ENCODE measurements around the gene EYA4. TPM values are rescaled to one million over a fixed set of nuclear protein-coding genes. Genes with fewer than 3 reads are reported as not detected.

The EYA4 gene
- total RNA-seq, 1 donor from 2014 or later, result 8.1 TPM

DNA sequence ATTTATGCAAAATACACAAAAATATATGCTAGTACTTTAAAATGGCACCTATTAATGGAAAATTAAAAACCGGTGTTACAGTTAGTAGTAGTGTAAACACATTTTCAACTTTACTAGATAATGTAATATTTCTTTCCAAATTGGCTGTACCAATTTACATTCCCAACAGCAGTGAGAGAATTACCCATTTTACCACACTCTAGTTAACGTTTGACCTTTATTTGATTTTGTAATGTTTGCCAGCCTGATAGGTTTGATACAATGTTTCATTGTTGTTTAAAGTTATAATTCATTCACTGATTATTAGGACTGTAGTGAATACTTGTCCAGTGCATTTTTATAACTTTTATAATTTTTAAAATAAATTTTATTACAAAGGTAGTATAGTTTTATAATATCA lies 182.1 kb downstream of the EYA4 start:
- Mint-ChIP-seq H3K36me3 (ENCODE audit: low read depth, unreplicated experiment) (no peaks in the 10 kb centered on the region), H3K9me3 (ENCODE audit: unreplicated experiment) (no peaks in the 10 kb centered on the region), H3K27me3 (ENCODE audit: unreplicated experiment) (no peaks in the 10 kb centered on the region), H3K4me1 (ENCODE audit: unreplicated experiment) (peaks cover 3% of the 10 kb centered on the region), H3K27ac (ENCODE audit: unreplicated experiment) (no peak overlapping the region), H3K4me3 (ENCODE audit: unreplicated experiment) (no peak overlapping the region)
- no peak for DNase-seq (ENCODE audit: low spot score)
- TF ChIP-seq, protein P1, sequence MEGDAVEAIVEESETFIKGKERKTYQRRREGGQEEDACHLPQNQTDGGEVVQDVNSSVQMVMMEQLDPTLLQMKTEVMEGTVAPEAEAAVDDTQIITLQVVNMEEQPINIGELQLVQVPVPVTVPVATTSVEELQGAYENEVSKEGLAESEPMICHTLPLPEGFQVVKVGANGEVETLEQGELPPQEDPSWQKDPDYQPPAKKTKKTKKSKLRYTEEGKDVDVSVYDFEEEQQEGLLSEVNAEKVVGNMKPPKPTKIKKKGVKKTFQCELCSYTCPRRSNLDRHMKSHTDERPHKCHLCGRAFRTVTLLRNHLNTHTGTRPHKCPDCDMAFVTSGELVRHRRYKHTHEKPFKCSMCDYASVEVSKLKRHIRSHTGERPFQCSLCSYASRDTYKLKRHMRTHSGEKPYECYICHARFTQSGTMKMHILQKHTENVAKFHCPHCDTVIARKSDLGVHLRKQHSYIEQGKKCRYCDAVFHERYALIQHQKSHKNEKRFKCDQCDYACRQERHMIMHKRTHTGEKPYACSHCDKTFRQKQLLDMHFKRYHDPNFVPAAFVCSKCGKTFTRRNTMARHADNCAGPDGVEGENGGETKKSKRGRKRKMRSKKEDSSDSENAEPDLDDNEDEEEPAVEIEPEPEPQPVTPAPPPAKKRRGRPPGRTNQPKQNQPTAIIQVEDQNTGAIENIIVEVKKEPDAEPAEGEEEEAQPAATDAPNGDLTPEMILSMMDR (IDR thresholded peaks at IDR 0.05; ENCODE audit: unreplicated experiment), result no peak

DNA sequence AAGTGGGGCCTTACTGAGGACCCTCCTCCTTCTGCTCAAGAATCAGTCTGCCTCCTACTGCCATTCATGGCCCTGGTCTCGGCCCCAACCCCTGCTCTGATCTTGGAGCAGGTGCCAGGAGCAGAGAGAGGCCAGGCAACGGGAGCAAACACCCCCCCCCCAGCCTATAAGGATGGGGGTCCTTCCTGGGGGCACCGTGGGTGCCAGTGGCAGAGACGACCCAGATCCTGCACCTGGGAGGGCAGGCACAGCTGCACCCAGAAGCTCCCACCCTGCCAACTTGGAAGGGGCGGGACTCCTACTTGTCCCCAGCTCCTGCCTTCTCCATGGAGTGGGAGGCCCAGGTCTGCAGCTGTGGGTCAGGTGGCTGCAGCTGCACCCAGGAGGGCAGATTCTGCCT lies 183.2 kb downstream of the EYA4 start:
- peaks cover 3% of the 10 kb centered on the region for H3K4me1 Mint-ChIP-seq (ENCODE audit: unreplicated experiment)
- no peak overlapping the region for H3K4me3 Mint-ChIP-seq (ENCODE audit: unreplicated experiment)
- H3K36me3 Mint-ChIP-seq (ENCODE audit: low read depth, unreplicated experiment), result no peaks in the 10 kb centered on the region
- no peak for DNase-seq (ENCODE audit: low spot score)
- H3K27ac Mint-ChIP-seq (ENCODE audit: unreplicated experiment), result no peak overlapping the region
- H3K27me3 Mint-ChIP-seq (ENCODE audit: unreplicated experiment), result peaks cover 3% of the 10 kb centered on the region
- no peaks in the 10 kb centered on the region for H3K9me3 Mint-ChIP-seq (ENCODE audit: unreplicated experiment)
- TF ChIP-seq, protein P1 (IDR thresholded peaks at IDR 0.05; ENCODE audit: unreplicated experiment), result no peak

DNA sequence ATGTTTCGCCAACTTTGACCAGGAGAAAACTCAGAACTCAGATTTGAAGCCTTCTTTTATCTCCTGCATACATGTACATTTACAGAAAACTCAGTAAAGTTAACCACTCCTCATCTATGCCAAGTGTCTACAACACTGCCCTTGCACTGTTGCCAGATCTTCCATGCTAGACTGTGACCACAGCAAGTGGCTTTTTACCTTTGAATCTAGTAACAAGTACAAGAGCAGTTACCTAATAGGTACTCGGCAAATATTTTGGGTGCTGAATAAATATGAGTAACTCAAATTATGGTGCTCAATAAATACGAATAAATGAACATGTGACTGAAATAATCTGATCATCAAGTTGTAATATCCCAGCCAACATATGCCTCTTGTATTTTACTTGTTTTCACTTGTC lies 184.9 kb downstream of the EYA4 start:
- Mint-ChIP-seq H3K36me3 (ENCODE audit: low read depth, unreplicated experiment) (no peaks in the 10 kb centered on the region), H3K9me3 (ENCODE audit: unreplicated experiment) (no peaks in the 10 kb centered on the region), H3K4me3 (ENCODE audit: unreplicated experiment) (no peak overlapping the region), H3K4me1 (ENCODE audit: unreplicated experiment) (peaks cover 6% of the 10 kb centered on the region), H3K27me3 (ENCODE audit: unreplicated experiment) (peaks cover 6% of the 10 kb centered on the region), H3K27ac (ENCODE audit: unreplicated experiment) (no peak overlapping the region)
- DNase-seq (ENCODE audit: low spot score), result no peak
- TF ChIP-seq, protein P1 (IDR thresholded peaks at IDR 0.05; ENCODE audit: unreplicated experiment), result no peak

DNA sequence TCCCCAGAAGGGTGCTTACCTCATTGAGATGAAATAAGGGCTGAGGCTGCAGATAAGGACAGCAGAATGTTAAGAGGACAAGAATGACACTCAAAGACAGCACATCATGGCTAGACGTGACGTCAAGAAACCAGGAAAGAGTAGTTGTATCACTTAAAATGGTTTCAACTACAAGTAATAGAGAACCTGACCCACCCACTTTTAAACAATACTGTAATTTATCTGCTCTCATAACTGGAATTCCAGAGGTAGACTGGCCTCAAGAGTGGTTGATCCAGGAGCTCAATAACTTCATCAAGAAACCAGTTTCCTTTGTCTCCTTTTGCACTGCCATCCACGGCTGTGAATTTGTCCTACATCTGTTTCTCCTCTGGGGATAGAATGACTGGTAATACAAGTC lies 187.1 kb downstream of the EYA4 start:
- TF ChIP-seq, protein P1 (IDR thresholded peaks at IDR 0.05; ENCODE audit: unreplicated experiment), result no peak
- H3K27ac Mint-ChIP-seq (ENCODE audit: unreplicated experiment), result no peak overlapping the region
- DNase-seq (ENCODE audit: low spot score), result no peak
- no peaks in the 10 kb centered on the region for H3K9me3 Mint-ChIP-seq (ENCODE audit: unreplicated experiment)
- H3K4me1 Mint-ChIP-seq (ENCODE audit: unreplicated experiment), result peaks cover 19% of the 10 kb centered on the region
- H3K4me3 Mint-ChIP-seq (ENCODE audit: unreplicated experiment), result no peak overlapping the region
- H3K36me3 Mint-ChIP-seq (ENCODE audit: low read depth, unreplicated experiment), result no peaks in the 10 kb centered on the region
- peaks cover 6% of the 10 kb centered on the region for H3K27me3 Mint-ChIP-seq (ENCODE audit: unreplicated experiment)

DNA sequence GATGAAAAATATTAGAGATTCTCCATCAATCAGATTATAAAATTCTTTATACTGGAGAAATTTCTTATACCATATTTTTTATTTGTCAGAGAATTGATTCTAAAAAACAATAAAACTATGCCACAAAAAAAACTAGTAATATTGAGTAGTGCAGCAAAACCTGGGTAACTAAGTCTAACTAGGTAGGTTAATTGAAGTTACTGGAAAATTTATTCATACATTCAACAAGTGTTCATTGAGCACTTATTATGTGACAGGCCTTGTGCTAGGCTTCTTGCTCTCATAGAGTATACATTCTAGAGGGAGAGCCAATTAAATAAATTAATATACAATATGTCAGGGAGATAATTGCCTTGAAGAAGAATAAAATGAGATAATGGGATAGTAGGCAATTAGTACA lies 189.4 kb downstream of the EYA4 start:
- TF ChIP-seq, protein P1 (IDR thresholded peaks at IDR 0.05; ENCODE audit: unreplicated experiment), result no peak
- Mint-ChIP-seq H3K9me3 (ENCODE audit: unreplicated experiment) (no peaks in the 10 kb centered on the region), H3K4me1 (ENCODE audit: unreplicated experiment) (peaks cover 27% of the 10 kb centered on the region), H3K36me3 (ENCODE audit: low read depth, unreplicated experiment) (no peaks in the 10 kb centered on the region), H3K27me3 (ENCODE audit: unreplicated experiment) (peaks cover 6% of the 10 kb centered on the region), H3K27ac (ENCODE audit: unreplicated experiment) (peak overlapping the region; percentile 68), H3K4me3 (ENCODE audit: unreplicated experiment) (no peak overlapping the region)
- no peak for DNase-seq (ENCODE audit: low spot score)

All from endothelial cell (in vitro differentiated cells).